NCI-H510A treated with DMSO at 0.1 percent for 48 hours (cell line): Measurements from ENCODE around the gene AZU1.
"Not testable (repeated sequence)": the region's sequence is repeated elsewhere in the genome, so short reads cannot be mapped to it uniquely, and the experiment has no call there.

Source experiments
- DNase-seq: peaks from one replicate; lab custom pipeline; 2025; lab: John Stamatoyannopoulos, UW

AZU1 gene

DNA sequence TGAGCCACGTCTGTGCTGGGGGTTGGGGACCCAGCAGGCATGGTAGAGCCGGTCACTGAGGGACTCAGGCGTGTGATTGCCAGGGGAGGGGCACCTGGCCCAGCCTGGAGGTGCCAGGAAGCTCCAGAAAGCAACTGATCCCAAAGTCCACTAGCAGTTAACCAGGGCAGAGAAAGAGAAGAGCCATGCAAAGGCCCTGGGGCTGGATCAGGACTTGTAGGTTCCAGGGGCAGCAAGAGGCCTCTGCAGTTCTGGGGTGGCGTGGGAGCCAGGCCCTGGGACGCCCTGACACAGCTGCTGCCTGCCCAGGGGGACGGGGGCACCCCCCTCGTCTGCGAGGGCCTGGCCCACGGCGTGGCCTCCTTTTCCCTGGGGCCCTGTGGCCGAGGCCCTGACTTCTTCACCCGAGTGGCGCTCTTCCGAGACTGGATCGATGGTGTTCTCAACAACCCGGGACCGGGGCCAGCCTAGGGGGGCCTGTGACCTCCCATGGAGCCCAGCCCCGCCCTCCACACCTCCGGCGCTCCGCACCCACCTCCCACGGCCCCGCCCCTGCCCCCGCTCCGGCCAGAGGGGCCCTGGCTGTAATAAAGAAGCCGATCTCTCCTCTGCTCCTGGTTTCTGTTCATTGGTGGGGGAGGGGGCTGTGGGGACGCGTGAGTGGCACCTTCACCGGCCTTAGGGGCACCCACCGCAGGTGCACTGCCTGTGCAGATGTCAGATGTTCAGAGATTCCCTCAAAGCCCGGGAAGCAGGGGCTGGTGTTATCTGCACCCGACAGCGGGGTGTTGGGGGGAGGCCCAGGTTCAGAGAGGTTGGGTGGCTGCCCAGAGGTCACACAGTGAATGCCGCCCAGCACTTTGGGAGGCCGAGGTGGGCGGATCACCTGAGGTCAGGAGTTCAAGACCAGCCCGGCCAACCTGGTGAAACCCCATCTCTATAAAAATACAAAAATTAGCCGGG is 4.1 kb downstream of the AZU1 start:
- no peak for DNase-seq

DNA sequence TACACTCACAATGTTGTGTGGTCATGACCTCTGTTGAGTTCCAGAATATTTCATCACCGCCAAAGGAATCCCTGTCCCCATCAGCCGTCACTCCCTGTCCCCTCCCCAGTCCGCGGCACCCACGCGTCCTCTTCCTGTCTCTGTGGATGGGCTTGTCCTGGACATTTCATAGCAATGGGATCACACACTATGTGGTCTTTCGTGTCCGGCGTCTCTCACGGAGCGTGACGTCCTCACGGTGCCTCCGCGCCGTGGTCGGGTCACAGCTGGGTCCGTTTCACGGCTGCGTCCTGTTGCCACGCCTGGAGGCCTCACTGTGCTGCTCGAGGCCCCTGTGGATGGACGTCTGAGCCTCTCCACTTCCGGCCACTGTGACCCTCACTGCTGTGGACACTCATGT is 6.6 kb downstream of the AZU1 start:
- DNase-seq = no peak

DNA sequence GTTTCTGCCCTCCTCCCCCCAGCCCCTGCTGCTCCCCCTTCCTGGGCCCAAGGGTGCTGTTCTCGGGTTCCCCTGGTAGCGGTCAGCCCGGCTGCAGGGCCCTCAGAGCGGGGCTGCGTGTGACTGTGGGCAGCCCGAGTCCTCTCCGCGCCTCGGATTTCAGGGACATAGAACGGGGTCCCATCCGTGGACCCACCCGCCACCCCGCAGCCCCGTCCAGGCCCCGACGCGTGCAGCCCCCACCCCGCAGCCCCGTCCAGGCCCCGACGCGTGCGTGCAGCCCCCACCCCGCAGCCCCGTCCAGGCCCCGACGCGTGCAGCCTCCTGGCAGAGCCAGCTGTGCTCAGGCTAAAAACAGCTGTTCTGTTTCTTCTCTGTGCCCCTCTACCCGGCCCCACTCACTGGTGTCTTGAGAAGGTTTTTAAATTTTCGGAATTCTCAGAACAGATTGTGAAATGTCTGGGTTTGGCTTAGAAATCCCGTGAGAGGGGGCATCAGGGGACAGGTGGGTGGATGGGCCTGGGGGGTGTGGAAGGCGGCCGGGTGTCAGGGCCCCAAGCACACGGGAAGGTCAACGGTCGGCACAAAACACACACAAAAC is 7.7 kb downstream of the AZU1 start:
- DNase-seq = no peak

DNA sequence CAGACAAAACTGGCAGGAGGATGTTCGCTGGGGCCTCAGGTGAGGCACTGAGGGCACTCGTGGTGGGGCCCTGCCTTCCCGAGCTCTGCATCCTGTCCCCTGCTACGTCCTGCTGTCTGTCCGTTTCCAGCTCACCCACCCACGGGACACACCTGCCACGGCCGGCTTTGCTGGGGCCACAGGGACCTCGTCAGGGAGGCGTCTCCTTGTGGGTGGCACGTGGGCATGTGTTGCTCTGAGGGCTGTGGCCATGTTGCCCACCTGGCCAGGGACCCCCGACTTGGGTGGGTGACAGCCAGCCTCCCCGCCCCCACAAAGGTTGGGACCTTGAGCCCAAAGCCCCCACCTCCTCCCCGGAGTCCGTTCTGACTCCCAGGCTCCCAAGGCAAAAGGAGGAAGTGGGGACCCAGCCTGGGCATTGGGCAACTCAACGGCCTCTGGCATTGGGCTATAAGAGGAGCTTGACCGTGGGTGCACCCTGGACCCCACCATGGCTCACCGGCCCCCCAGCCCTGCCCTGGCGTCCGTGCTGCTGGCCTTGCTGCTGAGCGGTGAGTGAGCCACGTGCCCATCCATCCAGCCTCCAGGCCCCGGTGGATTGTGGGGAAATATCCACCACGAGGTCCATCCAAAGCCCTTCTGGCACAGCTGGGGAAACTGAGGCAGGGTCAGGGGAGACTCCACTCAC is 13.0 kb downstream of the AZU1 start, which contains the start of gene PRTN3:
TSS of gene PRTN3 (plus strand) at position 481 of the 688 bp plus-strand sequence. CDS start at position 491, 10 bp downstream.
- DNase-seq = no peak

DNA sequence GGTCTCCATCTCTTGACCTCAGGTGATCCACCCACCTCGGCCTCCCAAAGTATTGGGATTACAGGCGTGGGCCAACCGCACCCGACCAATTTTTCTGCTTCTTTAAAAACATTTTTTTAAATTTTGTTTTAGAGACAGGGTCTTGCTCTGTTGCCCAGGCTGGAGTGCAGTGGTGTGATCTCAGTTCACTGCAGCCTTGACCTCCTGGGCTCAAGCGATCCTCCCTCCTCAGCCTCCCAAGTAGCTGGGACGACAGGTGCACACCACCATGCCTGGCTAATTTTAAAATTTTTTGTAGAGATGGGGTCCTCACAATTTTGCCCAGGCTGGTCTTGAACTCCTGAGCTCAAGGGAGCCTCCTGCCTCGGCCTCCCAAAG is 15.2 kb downstream of the AZU1 start:
- not testable (repeated sequence) for DNase-seq

DNA sequence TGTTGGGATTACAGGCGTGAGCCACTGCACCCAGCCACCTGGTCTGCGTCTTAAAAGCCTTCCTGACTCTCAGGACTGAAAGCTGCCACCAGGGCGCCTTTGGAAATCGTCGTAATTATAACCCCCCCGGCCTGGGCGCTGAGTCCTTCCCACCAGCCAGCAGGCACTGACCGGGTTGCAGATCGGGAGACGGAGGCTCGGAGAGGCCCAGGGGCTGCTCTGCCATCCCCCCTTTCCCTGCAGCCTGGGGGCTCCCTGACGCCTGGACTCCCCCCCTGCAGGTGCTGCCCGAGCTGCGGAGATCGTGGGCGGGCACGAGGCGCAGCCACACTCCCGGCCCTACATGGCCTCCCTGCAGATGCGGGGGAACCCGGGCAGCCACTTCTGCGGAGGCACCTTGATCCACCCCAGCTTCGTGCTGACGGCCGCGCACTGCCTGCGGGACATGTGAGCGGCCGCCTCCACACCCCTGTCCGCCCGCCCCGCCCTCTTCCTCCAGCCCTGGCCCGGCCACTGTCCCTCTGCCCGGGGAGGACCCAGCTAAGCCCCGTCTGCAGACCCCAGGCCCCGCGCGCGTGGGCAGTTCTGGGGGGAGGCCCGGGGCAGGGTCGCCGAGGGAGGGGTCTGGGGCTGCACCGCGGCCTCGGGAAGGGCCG is 15.7 kb downstream of the AZU1 start:
- no peak for DNase-seq

DNA sequence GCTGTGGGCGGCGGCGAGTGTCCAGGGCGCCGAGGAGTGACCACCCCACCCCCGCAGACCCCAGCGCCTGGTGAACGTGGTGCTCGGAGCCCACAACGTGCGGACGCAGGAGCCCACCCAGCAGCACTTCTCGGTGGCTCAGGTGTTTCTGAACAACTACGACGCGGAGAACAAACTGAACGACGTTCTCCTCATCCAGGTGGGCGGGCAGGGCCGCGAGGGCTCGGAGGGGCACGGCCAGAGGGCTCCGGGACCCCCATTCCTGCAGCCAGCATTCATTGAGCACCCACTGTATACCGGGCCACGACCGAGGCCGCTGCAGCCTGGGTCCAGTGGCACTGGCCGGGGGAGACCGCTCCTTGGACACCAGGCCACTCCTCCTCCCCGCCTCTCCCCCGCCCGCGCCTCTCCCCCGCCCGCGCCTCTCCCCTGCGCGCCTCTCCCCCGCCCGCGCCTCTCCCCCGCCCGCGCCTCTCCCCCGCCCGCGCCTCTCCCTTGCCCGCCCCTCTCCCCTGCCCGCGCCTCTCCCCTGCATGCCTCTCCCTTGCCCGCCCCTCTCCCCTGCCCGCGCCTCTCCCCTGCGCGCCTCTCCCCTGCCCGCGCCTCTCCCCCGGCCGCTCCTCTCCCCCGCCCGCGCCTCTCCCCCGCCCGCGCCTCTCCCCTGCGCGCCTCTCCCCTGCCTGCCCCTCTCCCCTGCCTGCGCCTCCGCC is 16.4 kb downstream of the AZU1 start:
- DNase-seq = no peak

DNA sequence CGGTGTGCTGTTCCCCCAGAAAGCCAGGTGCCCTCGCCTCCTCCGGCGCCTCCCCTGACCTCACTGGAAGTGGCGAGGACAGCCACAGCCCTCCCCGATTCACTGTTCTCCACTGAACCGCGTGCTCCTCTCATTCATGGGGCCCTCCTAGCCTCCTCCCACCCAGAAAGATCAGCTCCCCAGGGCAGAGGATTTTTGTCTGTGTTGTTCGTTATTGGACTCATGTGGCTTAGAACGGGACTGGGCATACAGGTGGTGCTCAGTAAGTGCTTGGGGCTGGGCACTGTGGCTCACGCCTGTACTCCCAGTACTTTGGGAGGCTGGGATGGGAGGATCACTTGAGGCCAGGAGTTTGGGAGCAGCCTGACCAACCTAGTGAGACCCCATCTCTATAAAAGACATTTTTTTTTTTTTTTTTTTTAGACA is 16.9 kb downstream of the AZU1 start:
- DNase-seq = no peak

DNA sequence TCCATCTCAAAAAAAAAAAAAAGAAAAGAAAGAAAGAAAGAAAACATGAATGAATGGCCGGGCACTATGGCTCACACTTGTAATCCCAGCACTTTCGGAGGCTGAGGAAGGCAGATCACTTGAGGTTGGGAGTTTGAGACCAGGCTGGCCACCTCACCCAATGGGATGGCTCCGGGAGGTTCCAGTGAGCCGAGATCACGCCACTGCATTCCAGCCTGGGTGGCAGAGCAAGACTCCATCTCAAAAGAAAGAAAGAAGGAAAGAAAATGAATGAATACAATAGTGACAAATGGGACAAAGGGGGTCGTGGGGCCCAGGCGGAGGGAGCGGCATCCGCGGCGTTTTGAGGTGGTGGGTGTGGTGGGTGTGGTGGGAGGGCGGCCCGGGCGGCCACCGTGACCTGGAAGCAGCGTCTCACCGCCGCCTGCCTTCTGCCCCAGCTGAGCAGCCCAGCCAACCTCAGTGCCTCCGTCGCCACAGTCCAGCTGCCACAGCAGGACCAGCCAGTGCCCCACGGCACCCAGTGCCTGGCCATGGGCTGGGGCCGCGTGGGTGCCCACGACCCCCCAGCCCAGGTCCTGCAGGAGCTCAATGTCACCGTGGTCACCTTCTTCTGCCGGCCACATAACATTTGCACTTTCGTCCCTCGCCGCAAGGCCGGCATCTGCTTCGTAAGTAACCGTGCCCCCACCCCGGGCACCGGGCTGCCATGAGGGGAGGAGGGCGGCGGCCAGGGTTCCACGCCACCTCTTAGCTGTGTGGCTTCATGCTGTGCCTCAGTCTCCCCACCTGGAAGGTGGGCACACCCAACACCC is 18.3 kb downstream of the AZU1 start:
- DNase-seq = no peak

DNA sequence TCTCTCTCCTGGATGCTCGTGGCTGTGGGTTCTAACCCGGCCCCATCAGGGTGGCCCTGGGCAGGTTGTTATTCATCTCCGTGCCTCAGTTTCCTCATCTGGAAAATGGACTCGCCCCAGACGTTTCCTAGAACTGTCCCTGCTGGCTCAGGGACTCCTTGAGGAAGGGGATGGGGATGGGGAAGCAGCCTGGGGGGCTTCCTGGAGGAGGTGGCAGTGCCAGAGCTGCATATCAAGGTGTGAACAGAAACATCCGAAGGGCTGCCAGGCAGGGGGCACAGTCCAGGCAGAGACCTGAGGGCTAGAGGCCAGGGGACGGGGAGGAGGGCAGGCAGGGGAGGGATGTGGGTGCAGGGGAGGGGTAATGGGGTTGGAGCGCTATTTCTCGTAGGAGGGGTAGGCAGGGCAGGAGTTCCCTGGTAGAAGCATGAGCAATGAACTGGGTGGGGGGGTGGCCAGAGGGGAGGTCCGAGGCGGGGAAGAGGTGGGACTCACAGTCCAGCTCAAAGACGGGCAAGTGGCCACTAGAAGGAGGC is 20.8 kb downstream of the AZU1 start:
- no peak for DNase-seq

DNA sequence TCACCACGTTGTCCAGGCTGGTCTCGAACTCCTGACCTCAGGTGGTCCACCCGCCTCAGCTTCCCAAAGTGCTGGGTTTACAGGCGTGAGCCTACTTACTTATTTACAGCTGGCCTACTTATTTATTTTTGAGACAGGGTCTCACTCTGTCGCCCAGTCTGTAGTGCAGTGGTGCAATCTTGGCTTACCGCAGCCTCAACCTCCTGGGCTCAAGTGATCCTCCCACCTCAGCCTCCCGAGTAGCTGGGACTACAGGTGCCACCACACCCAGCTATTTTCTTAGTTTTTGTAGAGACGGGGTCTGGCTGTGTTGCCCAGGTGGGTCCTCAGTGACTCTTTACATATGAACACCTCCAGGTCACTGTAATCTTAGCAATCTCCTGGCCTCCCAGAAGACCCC is 21.6 kb downstream of the AZU1 start:
- DNase-seq = not testable (repeated sequence)

DNA sequence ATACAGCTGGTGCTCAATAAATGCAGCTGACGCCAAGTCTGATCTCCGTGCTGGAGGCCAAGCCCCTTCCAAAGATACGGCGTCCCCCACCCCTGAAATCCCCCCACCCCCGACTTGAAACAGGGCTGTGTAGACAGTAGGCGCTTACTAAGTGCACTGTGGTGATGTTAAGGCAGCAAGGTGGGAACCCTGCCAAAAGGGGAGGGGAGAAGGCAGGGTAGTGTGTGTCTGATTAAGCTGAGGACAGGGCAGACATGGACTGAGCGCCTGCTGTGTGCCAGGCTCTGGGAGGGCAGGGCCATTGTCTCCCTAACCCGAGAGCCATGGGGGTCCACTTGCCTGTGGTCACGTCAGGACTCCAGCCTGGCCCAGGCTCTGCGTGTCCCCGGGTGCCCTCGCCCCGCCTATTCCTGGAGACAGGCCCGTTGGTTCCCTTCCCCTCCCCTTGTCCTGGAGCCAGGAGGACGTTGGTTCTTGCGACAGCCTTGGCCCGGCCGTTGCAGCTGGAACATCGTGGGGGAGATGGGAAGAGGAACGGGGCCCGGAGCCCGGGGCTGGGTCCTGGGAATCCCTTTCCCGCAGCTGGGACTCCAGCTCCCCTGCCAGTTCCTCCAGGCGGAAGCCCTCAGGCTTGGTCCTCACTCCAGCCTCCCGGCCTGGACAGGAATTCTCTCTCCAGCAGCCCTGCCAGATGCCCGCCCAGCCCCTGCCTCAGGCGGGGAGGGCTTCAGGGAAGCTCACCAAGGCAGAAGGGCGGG is 22.8 kb downstream of the AZU1 start:
- no peak for DNase-seq

DNA sequence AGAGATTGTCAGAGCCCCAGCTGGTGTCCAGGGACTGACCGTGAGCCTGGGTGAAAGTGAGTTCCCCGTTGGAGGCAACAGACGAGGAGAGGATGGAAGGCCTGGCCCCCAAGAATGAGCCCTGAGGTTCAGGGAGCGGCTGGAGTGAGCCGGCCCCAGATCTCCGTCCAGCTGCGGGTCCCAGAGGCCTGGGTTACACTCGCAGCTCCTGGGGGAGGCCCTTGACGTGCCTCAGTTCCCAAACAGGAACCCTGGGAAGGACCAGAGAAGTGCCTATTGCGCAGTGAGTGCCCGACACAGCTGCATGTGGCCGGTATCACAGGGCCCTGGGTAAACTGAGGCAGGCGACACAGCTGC is 23.3 kb downstream of the AZU1 start:
- no peak for DNase-seq

DNA sequence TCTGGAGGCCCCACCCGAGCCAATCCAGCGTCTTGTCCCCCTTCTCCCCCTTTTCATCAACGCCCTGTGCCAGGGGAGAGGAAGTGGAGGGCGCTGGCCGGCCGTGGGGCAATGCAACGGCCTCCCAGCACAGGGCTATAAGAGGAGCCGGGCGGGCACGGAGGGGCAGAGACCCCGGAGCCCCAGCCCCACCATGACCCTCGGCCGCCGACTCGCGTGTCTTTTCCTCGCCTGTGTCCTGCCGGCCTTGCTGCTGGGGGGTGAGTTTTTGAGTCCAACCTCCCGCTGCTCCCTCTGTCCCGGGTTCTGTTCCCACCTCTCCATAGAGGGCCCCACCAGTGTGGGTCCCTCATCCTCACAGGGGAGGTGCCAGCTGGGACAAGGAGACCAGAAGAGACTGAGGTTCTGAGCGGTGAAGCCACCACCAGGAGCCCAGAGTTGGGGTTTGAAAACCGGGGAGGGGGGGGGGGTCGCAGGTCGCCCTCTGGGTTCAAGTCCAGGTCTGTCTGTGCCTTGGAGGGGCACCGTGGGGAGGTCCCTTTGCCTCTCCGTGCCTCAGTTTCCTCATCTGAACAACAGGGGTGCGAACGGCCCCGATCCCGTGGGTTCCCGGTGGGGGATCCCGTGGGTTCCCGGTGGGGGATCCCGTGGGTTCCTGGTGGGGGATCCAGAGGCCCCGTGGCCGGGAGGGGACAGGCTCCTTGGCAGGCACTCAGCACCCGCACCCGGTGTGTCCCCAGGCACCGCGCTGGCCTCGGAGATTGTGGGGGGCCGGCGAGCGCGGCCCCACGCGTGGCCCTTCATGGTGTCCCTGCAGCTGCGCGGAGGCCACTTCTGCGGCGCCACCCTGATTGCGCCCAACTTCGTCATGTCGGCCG is 24.7 kb downstream of the AZU1 start, which contains the start of gene ELANE:
TSS of gene ELANE (plus strand) at position 168 of the 878 bp plus-strand sequence. CDS start at position 194, 26 bp downstream.
- no peak for DNase-seq

DNA sequence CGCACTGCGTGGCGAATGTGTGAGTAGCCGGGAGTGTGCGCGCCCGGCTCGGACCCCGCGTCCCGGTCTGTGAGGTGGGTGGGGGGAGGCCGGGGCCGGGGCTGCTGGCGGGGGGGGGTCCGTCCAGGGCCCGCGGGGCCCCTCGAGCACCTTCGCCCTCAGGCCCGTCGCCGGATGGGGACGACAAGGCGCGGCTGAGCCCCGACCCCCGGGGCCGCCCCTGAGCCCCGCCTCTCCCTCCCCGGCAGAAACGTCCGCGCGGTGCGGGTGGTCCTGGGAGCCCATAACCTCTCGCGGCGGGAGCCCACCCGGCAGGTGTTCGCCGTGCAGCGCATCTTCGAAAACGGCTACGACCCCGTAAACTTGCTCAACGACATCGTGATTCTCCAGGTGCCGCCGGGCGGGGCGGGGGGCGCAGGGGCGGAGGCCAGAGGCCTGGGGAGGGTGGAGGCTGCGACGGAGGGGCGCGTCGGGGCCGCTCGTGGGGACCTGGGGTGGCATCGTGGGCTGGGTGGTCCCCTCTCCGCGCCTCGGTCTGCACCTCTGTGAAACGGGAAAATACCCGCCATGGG is 25.5 kb downstream of the AZU1 start:
- DNase-seq = no peak

DNA sequence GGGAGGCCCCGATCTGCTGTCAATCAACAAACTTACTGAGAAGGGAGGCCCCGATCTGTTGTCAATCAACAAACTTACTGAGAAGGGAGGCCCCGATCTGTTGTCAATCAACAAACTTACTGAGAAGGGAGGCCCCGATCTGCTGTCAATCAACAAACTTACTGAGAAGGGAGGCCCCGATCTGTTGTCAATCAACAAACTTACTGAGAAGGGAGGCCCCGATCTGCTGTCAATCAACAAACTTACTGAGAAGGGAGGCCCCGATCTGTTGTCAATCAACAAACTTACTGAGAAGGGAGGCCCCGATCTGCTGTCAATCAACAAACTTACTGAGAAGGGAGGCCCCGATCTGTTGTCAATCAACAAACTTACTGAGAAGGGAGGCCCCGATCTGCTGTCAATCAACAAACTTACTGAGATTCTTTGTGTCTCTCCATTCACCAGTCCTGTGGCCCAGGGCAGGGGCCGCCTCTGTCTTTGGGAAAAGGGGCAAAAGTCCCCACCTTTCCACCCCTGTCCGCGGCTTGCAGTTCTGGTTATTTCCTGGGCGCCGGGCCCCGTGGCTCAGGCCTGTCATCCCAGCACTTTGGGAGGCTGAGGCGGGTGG is 26.1 kb downstream of the AZU1 start:
- DNase-seq = not testable (repeated sequence)

DNA sequence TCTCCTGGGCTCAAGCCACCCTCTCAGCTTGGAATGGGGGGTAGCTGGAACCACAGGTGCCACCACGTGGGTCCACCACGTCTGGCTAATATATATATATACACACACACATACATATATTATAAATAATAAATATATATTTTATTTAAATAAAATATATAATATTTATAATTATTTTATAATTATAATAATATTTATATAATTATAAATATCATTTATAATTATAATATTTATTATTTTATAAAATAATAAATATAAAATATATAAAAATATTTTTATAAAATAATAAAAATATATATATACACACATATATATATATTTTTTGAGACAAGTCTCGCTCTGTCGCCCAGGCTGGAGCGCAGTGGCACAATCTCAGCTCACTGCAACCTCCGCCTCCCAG is 26.9 kb downstream of the AZU1 start:
- DNase-seq = no peak

DNA sequence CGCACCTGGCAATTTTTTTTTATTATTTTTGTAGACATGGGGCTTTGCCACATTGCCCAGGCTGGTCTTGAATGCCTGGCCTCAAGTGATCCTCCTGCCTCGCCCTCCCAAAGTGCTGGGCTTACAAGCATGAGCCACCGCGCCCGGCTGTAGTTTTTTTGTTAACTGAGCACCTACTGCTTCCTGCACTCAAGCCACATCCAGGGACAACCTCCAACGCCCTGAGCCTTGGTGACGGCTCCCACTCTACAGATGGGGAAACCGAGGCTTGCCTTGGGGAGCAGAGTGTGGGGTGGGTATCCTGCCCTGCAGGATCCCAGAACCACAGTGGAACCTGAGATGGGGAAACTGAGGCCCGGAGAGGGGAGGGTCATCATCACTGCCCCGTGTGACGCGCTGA is 27.5 kb downstream of the AZU1 start:
- DNase-seq = no peak
